K562 (cell line): ENCODE results near the gene WDR46. TPM values are rescaled to one million over a fixed set of nuclear protein-coding genes. Genes with fewer than 3 reads are reported as not detected.

ENCODE experiments used
- CAMTA2 ChIP-seq: fragments of 250-450 bp; sonication (Bioruptor Pico); conservative IDR thresholded peaks from 2 replicates; pipeline ENCODE4 v1.5.1; 2022
- CHD1 ChIP-seq: fragments of 200-600 bp; sonication (generic); IDR thresholded peaks from one replicate; pipeline ENCODE4 v1.6.1; 2012; ENCODE audit warnings: mild to moderate bottlenecking, moderate library complexity, low read length, inconsistent platforms
- DMBX1 ChIP-seq: fragments of 250-450 bp; sonication (Bioruptor Pico); IDR thresholded peaks from 2 replicates; pipeline ENCODE4 v1.8.0; 2022; ENCODE audit warnings: inconsistent platforms, mild to moderate bottlenecking, moderate library complexity, borderline replicate concordance
- HDGF ChIP-seq: fragments of 450-650 bp; IDR thresholded peaks from 2 replicates; pipeline ENCODE4 v1.6.1; 2016
- NELFE ChIP-seq: IDR thresholded peaks from 2 replicates; pipeline ENCODE4 v1.6.1; 2011; ENCODE audit warnings: mild to moderate bottlenecking; ENCODE audit not compliant: insufficient read depth, insufficient read length
- NFRKB ChIP-seq: fragments of 450-650 bp; IDR thresholded peaks from 2 replicates; pipeline ENCODE4 v1.6.1; 2016; ENCODE audit warnings: low read depth
- NR4A1 ChIP-seq, 2 experiments: fragments of 250-450 bp in 1 of 2; fragments of 450-650 bp in 1 of 2; sonication (Bioruptor Pico) in 1 of 2; IDR thresholded peaks; 2 replicates each; pipeline versions ENCODE4 v1.4.0 to v1.6.1; 2016 to 2020; ENCODE audit warnings: mild to moderate bottlenecking in 2 of 2, missing compliant biosample characterization in 1 of 2, missing genetic modification characterization in 1 of 2, moderate library complexity in 1 of 2
- RBM25 ChIP-seq: fragments of 200-400 bp; formaldehyde crosslinking; IDR thresholded peaks from 2 replicates; pipeline ENCODE4 v1.6.1; 2018; ENCODE audit warnings: low read length, low read depth, moderate library complexity; ENCODE audit not compliant: severe bottlenecking
- RFX7 ChIP-seq: fragments of 250-450 bp; sonication (Bioruptor Pico); IDR thresholded peaks from 2 replicates; pipeline ENCODE4 v1.5.1; 2021; ENCODE audit warnings: mild to moderate bottlenecking
- SPI1 ChIP-seq: IDR thresholded peaks from 2 replicates; pipeline ENCODE4 v1.6.1; 2011; ENCODE audit warnings: low read depth, low read length, control low read depth, borderline replicate concordance
- TEAD4 ChIP-seq, 2 experiments: sonication (generic) in 1 of 2; formaldehyde crosslinking in 1 of 2; IDR thresholded peaks; 2 replicates each; pipeline versions ENCODE4 v1.6.1 to v1.8.0; 2012 to 2022; ENCODE audit warnings: borderline replicate concordance in 1 of 2, inconsistent platforms in 1 of 2, low read length in 1 of 2, mild to moderate bottlenecking in 1 of 2, missing genetic modification reagents in 1 of 2
- TFAM ChIP-seq: fragments of 250-450 bp; sonication (Bioruptor Pico); conservative IDR thresholded peaks from 2 replicates; pipeline ENCODE4 v1.5.0; 2021; ENCODE audit warnings: mild to moderate bottlenecking, moderate library complexity
- ZNF445 ChIP-seq: fragments of 250-450 bp; sonication (Bioruptor Pico); IDR thresholded peaks from 2 replicates; pipeline ENCODE4 v1.4.0; 2020; ENCODE audit warnings: low read depth, mild to moderate bottlenecking, moderate library complexity
- polyA plus RNA-seq, 8 experiments: library from polyadenylated mRNA; depleted of rRNA in 4 of 8; stranded (reverse) in 5 of 8; unstranded in 3 of 8; fragments of >200 nt; fragmentation: Nextera tagmentation in 2 of 8; fragmentation: Illumina TruSeq in 1 of 8; extraction: Ambion mirVana in 2 of 8; extraction: Trizol in 1 of 8; gene quantifications; 2 replicates each; pipeline versions ENCODE4 v1.2.1 to v1.2.3, GENCODE V29; 2011 to 2014; ENCODE audit warnings: inconsistent platforms in 1 of 8, missing spikeins in 1 of 8
- total RNA-seq, 7 experiments: library from RNA; depleted of rRNA in 6 of 7; stranded (reverse); fragments of >200 nt in 6 of 7; fragmentation: Illumina TruSeq in 2 of 7; extraction: Trizol in 2 of 7; gene quantifications; 2 replicates each; pipeline versions ENCODE4 v1.2.1 to v1.2.3, GENCODE V29; 2011 to 2021; ENCODE audit warnings: low replicate concordance in 1 of 7
- TF ChIP-seq, protein P1 (sequence below): fragments of 450-650 bp; IDR thresholded peaks from 2 replicates; pipeline ENCODE4 v1.6.1; 2016; ENCODE audit warnings: mild to moderate bottlenecking, moderate library complexity
- TF ChIP-seq, protein P2 (sequence below): sonication (generic); formaldehyde crosslinking; IDR thresholded peaks from 2 replicates; pipeline ENCODE4 v1.8.1; 2023; ENCODE audit warnings: mild to moderate bottlenecking, missing genetic modification reagents

Gene WDR46
- total and polyA plus RNA-seq, 9 of the 15 experiments (the other 6 are each of a cell fraction or from before 2014, with no cell fraction given), result 8.9 to 146 (median 93.1) TPM

DNA sequence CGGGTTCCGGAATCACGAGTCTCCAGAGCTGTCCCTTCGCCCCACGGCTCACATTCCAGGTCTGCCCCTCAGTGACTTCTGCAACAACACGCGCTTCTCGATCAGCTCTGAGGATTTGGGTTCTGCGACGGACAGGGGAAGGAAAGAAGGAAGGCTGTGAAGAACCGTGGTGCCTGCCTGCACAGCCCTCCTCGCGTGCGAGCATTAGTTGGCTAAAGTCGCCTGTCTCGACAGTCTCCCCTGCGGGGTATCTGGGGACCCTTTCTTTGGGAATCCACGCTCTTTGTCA, 40.5 kb downstream of the WDR46 start (continued):
- TF ChIP-seq, protein P1, sequence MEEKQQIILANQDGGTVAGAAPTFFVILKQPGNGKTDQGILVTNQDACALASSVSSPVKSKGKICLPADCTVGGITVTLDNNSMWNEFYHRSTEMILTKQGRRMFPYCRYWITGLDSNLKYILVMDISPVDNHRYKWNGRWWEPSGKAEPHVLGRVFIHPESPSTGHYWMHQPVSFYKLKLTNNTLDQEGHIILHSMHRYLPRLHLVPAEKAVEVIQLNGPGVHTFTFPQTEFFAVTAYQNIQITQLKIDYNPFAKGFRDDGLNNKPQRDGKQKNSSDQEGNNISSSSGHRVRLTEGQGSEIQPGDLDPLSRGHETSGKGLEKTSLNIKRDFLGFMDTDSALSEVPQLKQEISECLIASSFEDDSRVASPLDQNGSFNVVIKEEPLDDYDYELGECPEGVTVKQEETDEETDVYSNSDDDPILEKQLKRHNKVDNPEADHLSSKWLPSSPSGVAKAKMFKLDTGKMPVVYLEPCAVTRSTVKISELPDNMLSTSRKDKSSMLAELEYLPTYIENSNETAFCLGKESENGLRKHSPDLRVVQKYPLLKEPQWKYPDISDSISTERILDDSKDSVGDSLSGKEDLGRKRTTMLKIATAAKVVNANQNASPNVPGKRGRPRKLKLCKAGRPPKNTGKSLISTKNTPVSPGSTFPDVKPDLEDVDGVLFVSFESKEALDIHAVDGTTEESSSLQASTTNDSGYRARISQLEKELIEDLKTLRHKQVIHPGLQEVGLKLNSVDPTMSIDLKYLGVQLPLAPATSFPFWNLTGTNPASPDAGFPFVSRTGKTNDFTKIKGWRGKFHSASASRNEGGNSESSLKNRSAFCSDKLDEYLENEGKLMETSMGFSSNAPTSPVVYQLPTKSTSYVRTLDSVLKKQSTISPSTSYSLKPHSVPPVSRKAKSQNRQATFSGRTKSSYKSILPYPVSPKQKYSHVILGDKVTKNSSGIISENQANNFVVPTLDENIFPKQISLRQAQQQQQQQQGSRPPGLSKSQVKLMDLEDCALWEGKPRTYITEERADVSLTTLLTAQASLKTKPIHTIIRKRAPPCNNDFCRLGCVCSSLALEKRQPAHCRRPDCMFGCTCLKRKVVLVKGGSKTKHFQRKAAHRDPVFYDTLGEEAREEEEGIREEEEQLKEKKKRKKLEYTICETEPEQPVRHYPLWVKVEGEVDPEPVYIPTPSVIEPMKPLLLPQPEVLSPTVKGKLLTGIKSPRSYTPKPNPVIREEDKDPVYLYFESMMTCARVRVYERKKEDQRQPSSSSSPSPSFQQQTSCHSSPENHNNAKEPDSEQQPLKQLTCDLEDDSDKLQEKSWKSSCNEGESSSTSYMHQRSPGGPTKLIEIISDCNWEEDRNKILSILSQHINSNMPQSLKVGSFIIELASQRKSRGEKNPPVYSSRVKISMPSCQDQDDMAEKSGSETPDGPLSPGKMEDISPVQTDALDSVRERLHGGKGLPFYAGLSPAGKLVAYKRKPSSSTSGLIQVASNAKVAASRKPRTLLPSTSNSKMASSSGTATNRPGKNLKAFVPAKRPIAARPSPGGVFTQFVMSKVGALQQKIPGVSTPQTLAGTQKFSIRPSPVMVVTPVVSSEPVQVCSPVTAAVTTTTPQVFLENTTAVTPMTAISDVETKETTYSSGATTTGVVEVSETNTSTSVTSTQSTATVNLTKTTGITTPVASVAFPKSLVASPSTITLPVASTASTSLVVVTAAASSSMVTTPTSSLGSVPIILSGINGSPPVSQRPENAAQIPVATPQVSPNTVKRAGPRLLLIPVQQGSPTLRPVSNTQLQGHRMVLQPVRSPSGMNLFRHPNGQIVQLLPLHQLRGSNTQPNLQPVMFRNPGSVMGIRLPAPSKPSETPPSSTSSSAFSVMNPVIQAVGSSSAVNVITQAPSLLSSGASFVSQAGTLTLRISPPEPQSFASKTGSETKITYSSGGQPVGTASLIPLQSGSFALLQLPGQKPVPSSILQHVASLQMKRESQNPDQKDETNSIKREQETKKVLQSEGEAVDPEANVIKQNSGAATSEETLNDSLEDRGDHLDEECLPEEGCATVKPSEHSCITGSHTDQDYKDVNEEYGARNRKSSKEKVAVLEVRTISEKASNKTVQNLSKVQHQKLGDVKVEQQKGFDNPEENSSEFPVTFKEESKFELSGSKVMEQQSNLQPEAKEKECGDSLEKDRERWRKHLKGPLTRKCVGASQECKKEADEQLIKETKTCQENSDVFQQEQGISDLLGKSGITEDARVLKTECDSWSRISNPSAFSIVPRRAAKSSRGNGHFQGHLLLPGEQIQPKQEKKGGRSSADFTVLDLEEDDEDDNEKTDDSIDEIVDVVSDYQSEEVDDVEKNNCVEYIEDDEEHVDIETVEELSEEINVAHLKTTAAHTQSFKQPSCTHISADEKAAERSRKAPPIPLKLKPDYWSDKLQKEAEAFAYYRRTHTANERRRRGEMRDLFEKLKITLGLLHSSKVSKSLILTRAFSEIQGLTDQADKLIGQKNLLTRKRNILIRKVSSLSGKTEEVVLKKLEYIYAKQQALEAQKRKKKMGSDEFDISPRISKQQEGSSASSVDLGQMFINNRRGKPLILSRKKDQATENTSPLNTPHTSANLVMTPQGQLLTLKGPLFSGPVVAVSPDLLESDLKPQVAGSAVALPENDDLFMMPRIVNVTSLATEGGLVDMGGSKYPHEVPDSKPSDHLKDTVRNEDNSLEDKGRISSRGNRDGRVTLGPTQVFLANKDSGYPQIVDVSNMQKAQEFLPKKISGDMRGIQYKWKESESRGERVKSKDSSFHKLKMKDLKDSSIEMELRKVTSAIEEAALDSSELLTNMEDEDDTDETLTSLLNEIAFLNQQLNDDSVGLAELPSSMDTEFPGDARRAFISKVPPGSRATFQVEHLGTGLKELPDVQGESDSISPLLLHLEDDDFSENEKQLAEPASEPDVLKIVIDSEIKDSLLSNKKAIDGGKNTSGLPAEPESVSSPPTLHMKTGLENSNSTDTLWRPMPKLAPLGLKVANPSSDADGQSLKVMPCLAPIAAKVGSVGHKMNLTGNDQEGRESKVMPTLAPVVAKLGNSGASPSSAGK, result peak; percentile 91
- peak; percentile 81 for TF ChIP-seq NFRKB
- no peak for TF ChIP-seq DMBX1 (CRISPR knock-in tag)
- TF ChIP-seq TEAD4 (IDR thresholded peaks at IDR 0.05; ENCODE audit: low read length), result peak; percentile 30; the same call in 1 of the 2 replicates
- TF ChIP-seq TEAD4 (CRISPR knock-in tag; IDR thresholded peaks at IDR 0.05; ENCODE audit: borderline replicate concordance), result no peak
- TF ChIP-seq, protein P2, sequence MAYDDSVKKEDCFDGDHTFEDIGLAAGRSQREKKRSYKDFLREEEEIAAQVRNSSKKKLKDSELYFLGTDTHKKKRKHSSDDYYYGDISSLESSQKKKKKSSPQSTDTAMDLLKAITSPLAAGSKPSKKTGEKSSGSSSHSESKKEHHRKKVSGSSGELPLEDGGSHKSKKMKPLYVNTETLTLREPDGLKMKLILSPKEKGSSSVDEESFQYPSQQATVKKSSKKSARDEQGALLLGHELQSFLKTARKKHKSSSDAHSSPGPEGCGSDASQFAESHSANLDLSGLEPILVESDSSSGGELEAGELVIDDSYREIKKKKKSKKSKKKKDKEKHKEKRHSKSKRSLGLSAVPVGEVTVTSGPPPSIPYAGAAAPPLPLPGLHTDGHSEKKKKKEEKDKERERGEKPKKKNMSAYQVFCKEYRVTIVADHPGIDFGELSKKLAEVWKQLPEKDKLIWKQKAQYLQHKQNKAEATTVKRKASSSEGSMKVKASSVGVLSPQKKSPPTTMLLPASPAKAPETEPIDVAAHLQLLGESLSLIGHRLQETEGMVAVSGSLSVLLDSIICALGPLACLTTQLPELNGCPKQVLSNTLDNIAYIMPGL (CRISPR knock-in tag), result 0 out of 2 replicates have a peak, but pooled peaks have one; percentile 25
- peak; percentile 52 for TF ChIP-seq CHD1
- no peak for TF ChIP-seq ZNF445 (CRISPR knock-in tag)
- no peak for TF ChIP-seq NR4A1 (CRISPR knock-in tag; IDR thresholded peaks at IDR 0.05)
- peak; percentile 76; the same call in 1 of the 2 replicates for TF ChIP-seq NR4A1 (tag; IDR thresholded peaks at IDR 0.05)
- no peak for TF ChIP-seq CAMTA2 (CRISPR knock-in tag)
- TF ChIP-seq SPI1, result no peak
- no peak for TF ChIP-seq RBM25
- TF ChIP-seq TFAM, result no peak
- TF ChIP-seq RFX7, result no peak
- no peak for TF ChIP-seq NELFE
- peak; percentile 16; the same call in 1 of the 2 replicates for TF ChIP-seq HDGF
